Neural crest cell (in vitro differentiated cells): Measurements from ENCODE around the gene CDKN1B. TPM values are rescaled to one million over a fixed set of nuclear protein-coding genes. Genes with fewer than 3 reads are reported as not detected.

ENCODE experiments used
- DNase-seq: peaks from one replicate; pipeline ENCODE4 v3.0.0; 2021; ENCODE audit warnings: low read depth, mixed read lengths, low spot score
- H3K27ac Mint-ChIP-seq: one replicate; pipeline ENCODE4 v1.8.0; 2021; ENCODE audit warnings: mild to moderate bottlenecking, mixed read lengths; ENCODE audit not compliant: unreplicated experiment
- H3K27me3 Mint-ChIP-seq: 2 replicates; pipeline ENCODE4 v1.8.0; 2021; ENCODE audit warnings: low read depth, mild to moderate bottlenecking, mixed read lengths
- H3K36me3 Mint-ChIP-seq: 2 replicates; pipeline ENCODE4 v1.8.0; 2021; ENCODE audit warnings: low read depth, mild to moderate bottlenecking, mixed read lengths
- H3K4me1 Mint-ChIP-seq: 2 replicates; pipeline ENCODE4 v1.8.0; 2021; ENCODE audit warnings: mixed read lengths
- H3K4me3 Mint-ChIP-seq: one replicate; pipeline ENCODE4 v1.8.0; 2021; ENCODE audit warnings: mild to moderate bottlenecking, mixed read lengths
- H3K9me3 Mint-ChIP-seq: 2 replicates; pipeline ENCODE4 v1.8.0; 2021; ENCODE audit warnings: mixed read lengths
- total RNA-seq: library from RNA; stranded (reverse); gene quantifications from 2 replicates; pipeline ENCODE4 v1.2.1, GENCODE V29; 2021
- TF ChIP-seq, protein P1 (sequence below): fragments of 200-600 bp; sonication (generic); conservative IDR thresholded peaks from 2 replicates; pipeline ENCODE4 v1.5.0; 2021; ENCODE audit warnings: antibody characterized with exemption, mild to moderate bottlenecking

Gene CDKN1B
- total RNA-seq, 1 donor from 2014 or later, result 47.9 TPM

DNA sequence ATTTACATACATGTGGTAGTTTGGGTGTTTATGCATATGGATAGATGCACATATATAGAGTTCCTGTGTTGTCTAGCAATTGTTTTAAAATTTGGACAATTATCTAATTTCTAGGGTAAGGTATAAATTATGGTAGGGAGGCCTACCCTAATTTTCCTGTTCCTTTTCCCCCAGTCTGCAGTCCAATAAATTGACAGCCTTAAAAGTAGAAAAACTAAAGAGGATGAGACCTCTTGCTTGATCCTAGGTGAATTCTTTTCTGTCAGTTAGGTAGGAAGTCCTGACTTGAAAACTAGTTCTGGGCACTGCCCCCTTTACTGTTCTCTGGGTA, 2.1 kb upstream of the CDKN1B start:
- H3K27me3 Mint-ChIP-seq, result no peaks in the 10 kb centered on the region
- H3K36me3 Mint-ChIP-seq, result peaks cover 15% of the 10 kb centered on the region
- TF ChIP-seq, protein P1, sequence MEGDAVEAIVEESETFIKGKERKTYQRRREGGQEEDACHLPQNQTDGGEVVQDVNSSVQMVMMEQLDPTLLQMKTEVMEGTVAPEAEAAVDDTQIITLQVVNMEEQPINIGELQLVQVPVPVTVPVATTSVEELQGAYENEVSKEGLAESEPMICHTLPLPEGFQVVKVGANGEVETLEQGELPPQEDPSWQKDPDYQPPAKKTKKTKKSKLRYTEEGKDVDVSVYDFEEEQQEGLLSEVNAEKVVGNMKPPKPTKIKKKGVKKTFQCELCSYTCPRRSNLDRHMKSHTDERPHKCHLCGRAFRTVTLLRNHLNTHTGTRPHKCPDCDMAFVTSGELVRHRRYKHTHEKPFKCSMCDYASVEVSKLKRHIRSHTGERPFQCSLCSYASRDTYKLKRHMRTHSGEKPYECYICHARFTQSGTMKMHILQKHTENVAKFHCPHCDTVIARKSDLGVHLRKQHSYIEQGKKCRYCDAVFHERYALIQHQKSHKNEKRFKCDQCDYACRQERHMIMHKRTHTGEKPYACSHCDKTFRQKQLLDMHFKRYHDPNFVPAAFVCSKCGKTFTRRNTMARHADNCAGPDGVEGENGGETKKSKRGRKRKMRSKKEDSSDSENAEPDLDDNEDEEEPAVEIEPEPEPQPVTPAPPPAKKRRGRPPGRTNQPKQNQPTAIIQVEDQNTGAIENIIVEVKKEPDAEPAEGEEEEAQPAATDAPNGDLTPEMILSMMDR, result no peak
- peak overlapping the region; percentile 88 for H3K4me3 Mint-ChIP-seq
- H3K9me3 Mint-ChIP-seq, result no peaks in the 10 kb centered on the region
- no peak overlapping the region for H3K27ac Mint-ChIP-seq
- H3K4me1 Mint-ChIP-seq, result peaks cover 51% of the 10 kb centered on the region
- no peak for DNase-seq

DNA sequence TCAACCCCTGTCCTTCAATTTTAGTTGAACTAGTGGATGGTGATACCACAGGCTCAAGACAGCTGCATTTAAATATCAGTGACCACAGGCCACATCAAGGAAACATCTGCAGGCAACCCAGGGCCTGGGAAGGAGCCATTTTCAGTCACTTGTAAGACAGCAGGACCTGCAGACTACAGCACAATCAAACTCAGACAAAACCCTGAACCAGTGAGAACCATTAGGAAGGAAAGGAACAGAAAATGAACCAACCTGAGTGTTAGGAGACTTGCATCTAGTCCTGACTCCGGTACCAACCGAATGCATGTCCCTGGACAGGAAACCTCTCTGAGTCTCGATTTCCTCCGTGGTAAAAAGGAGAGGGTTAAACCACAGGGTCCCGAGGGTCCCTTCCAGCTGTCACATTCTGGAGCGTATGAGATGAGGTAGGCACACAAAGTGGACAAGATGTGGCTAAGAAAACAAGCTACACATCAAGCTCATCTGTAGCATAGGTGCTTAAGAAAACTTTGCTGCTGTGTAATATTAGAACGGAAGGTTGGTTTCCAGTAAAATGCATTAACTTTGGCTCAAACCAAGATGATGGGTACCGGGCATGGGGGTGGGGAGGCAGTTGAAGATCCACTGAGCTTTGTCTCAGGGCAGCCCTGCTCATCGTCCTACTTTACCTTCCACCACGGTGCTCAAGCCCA, 1.6 kb upstream of the CDKN1B start:
- TF ChIP-seq, protein P1, result no peak
- Mint-ChIP-seq H3K4me1 (peaks cover 56% of the 10 kb centered on the region), H3K27me3 (no peaks in the 10 kb centered on the region), H3K36me3 (peaks cover 17% of the 10 kb centered on the region), H3K9me3 (no peaks in the 10 kb centered on the region), H3K27ac (peak overlapping the region; percentile 15), H3K4me3 (peak overlapping the region; percentile 88)
- no peak for DNase-seq

DNA sequence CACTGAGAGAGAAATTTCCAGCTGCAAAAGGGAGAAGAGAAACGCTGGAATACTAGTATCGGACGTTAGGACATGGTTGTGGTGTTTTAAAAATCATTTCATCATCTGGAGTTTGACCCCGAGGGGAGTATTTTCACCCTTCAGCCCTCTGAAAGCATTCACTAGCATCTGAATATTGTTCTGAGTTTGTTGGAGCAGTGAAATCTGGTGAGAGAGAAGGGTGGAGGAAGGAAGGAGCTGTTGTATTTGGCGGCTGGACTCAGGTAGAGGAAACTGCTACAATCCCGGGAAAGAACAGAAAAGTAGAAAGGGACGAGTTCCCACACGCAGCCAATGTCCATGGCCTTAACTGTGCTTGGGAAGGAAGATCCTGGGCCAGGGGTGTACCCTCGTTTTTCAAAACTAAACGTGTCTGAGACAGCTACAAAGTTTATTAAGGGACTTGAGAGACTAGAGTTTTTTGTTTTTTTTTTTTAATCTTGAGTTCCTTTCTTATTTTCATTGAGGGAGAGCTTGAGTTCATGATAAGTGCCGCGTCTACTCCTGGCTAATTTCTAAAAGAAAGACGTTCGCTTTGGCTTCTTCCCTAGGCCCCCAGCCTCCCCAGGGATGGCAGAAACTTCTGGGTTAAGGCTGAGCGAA, 896 bp upstream of the CDKN1B start:
- H3K27ac Mint-ChIP-seq, result peak overlapping the region; percentile 15
- H3K4me1 Mint-ChIP-seq, result peaks cover 61% of the 10 kb centered on the region
- peaks cover 18% of the 10 kb centered on the region for H3K36me3 Mint-ChIP-seq
- peak overlapping the region; percentile 88 for H3K4me3 Mint-ChIP-seq
- no peaks in the 10 kb centered on the region for H3K27me3 Mint-ChIP-seq
- DNase-seq, result no peak
- TF ChIP-seq, protein P1, result no peak
- no peaks in the 10 kb centered on the region for H3K9me3 Mint-ChIP-seq

DNA sequence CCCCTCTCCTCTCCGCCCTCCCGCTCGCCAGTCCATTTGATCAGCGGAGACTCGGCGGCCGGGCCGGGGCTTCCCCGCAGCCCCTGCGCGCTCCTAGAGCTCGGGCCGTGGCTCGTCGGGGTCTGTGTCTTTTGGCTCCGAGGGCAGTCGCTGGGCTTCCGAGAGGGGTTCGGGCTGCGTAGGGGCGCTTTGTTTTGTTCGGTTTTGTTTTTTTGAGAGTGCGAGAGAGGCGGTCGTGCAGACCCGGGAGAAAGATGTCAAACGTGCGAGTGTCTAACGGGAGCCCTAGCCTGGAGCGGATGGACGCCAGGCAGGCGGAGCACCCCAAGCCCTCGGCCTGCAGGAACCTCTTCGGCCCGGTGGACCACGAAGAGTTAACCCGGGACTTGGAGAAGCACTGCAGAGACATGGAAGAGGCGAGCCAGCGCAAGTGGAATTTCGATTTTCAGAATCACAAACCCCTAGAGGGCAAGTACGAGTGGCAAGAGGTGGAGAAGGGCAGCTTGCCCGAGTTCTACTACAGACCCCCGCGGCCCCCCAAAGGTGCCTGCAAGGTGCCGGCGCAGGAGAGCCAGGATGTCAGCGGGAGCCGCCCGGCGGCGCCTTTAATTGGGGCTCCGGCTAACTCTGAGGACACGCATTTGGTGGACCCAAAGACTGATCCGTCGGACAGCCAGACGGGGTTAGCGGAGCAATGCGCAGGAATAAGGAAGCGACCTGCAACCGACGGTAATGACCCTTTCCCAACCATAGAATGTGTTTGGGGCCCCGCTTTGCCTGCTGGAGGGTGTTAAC, 615 bp downstream of the CDKN1B start:
- H3K4me1 Mint-ChIP-seq, result peaks cover 69% of the 10 kb centered on the region

DNA sequence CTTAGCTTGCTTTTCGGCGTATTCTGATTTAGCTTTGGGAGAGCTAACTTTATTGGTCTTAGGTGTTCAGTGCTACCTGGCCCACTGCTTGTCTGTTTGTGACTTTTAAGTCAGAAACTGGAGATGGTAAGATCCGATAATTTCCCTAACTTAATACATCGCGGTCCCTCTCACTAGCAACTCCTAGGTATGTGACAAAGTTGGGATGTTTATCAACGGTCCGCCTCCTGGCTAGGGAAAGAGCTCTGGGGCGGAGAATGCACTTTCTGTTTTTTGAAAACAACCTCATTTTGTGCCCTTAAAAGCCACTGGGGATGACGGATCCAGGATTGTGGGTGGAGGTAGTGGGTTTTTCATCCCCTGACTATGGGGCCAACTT, 1.2 kb downstream of the CDKN1B start:
- TF ChIP-seq, protein P1, result no peak
- H3K9me3 Mint-ChIP-seq, result no peaks in the 10 kb centered on the region
- H3K27me3 Mint-ChIP-seq, result no peaks in the 10 kb centered on the region
- no peak for DNase-seq
- H3K4me1 Mint-ChIP-seq, result peaks cover 75% of the 10 kb centered on the region
- H3K27ac Mint-ChIP-seq, result peak overlapping the region; percentile 76
- peaks cover 18% of the 10 kb centered on the region for H3K36me3 Mint-ChIP-seq
- peak overlapping the region; percentile 98 for H3K4me3 Mint-ChIP-seq

More for the DNA sequence above, 615 bp downstream of the CDKN1B start:
- Mint-ChIP-seq H3K27ac (peak overlapping the region; percentile 97), H3K27me3 (no peaks in the 10 kb centered on the region), H3K4me3 (peak overlapping the region; percentile 98), H3K36me3 (peaks cover 18% of the 10 kb centered on the region), H3K9me3 (no peaks in the 10 kb centered on the region)
- no peak for DNase-seq
- TF ChIP-seq, protein P1, result no peak
